ENCODE results near the gene NOXO1. TPM values are rescaled to one million over a fixed set of nuclear protein-coding genes. Genes with fewer than 3 reads are reported as not detected.

NOXO1 gene
- total and polyA plus RNA-seq, 9 of the 15 experiments (the other 6 are each of a cell fraction or from before 2014, with no cell fraction given), result not detected

DNA sequence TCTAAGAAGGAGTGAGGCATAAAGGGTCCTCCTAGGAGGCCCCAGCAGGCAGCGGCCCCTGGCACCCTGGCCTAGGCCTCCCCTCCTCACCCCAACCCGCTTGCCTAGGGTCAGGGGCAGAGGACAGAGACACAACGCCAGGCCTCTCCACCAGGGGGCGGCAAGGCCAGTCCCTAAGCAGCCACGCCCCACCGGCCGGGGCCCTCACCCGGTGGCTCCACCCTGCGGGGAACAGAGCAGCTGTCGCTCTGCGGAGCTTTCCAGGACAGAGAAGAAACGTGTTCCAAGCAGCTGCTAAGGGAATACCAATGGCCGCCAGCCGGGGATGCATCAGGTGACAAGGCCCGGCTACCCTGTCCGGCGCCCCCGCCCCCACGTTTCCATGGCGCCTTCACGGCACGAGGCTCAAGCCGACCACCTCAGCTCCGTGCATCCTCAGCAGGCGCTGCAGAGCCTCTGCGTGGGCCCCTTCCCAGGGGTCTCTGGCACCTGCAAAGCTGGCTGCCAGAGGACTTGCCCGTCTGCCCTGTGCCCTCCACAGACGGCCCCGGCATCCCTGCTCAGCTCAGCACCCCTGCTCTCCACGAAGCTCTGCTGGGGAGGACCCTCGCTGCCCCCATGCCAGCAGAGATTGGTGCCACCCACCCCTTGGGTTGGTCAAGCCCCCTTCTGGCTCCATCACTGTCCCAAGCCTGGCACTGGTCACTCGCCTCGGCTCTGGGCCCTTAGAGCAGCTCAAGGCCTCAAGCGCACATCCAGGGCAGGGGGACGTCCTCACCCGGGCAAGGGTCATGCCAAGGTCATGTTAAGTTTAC is 22.8 kb upstream of the NOXO1 start (continued):
- TF ChIP-seq, protein P1, sequence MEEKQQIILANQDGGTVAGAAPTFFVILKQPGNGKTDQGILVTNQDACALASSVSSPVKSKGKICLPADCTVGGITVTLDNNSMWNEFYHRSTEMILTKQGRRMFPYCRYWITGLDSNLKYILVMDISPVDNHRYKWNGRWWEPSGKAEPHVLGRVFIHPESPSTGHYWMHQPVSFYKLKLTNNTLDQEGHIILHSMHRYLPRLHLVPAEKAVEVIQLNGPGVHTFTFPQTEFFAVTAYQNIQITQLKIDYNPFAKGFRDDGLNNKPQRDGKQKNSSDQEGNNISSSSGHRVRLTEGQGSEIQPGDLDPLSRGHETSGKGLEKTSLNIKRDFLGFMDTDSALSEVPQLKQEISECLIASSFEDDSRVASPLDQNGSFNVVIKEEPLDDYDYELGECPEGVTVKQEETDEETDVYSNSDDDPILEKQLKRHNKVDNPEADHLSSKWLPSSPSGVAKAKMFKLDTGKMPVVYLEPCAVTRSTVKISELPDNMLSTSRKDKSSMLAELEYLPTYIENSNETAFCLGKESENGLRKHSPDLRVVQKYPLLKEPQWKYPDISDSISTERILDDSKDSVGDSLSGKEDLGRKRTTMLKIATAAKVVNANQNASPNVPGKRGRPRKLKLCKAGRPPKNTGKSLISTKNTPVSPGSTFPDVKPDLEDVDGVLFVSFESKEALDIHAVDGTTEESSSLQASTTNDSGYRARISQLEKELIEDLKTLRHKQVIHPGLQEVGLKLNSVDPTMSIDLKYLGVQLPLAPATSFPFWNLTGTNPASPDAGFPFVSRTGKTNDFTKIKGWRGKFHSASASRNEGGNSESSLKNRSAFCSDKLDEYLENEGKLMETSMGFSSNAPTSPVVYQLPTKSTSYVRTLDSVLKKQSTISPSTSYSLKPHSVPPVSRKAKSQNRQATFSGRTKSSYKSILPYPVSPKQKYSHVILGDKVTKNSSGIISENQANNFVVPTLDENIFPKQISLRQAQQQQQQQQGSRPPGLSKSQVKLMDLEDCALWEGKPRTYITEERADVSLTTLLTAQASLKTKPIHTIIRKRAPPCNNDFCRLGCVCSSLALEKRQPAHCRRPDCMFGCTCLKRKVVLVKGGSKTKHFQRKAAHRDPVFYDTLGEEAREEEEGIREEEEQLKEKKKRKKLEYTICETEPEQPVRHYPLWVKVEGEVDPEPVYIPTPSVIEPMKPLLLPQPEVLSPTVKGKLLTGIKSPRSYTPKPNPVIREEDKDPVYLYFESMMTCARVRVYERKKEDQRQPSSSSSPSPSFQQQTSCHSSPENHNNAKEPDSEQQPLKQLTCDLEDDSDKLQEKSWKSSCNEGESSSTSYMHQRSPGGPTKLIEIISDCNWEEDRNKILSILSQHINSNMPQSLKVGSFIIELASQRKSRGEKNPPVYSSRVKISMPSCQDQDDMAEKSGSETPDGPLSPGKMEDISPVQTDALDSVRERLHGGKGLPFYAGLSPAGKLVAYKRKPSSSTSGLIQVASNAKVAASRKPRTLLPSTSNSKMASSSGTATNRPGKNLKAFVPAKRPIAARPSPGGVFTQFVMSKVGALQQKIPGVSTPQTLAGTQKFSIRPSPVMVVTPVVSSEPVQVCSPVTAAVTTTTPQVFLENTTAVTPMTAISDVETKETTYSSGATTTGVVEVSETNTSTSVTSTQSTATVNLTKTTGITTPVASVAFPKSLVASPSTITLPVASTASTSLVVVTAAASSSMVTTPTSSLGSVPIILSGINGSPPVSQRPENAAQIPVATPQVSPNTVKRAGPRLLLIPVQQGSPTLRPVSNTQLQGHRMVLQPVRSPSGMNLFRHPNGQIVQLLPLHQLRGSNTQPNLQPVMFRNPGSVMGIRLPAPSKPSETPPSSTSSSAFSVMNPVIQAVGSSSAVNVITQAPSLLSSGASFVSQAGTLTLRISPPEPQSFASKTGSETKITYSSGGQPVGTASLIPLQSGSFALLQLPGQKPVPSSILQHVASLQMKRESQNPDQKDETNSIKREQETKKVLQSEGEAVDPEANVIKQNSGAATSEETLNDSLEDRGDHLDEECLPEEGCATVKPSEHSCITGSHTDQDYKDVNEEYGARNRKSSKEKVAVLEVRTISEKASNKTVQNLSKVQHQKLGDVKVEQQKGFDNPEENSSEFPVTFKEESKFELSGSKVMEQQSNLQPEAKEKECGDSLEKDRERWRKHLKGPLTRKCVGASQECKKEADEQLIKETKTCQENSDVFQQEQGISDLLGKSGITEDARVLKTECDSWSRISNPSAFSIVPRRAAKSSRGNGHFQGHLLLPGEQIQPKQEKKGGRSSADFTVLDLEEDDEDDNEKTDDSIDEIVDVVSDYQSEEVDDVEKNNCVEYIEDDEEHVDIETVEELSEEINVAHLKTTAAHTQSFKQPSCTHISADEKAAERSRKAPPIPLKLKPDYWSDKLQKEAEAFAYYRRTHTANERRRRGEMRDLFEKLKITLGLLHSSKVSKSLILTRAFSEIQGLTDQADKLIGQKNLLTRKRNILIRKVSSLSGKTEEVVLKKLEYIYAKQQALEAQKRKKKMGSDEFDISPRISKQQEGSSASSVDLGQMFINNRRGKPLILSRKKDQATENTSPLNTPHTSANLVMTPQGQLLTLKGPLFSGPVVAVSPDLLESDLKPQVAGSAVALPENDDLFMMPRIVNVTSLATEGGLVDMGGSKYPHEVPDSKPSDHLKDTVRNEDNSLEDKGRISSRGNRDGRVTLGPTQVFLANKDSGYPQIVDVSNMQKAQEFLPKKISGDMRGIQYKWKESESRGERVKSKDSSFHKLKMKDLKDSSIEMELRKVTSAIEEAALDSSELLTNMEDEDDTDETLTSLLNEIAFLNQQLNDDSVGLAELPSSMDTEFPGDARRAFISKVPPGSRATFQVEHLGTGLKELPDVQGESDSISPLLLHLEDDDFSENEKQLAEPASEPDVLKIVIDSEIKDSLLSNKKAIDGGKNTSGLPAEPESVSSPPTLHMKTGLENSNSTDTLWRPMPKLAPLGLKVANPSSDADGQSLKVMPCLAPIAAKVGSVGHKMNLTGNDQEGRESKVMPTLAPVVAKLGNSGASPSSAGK (IDR thresholded peaks at IDR 0.05), result no peak
- peak in 1 of 2 experiments; percentile 33; a peak in 1 of 4 replicates for TF ChIP-seq ARNT (IDR thresholded peaks at IDR 0.05)
- peak; percentile 76; the same call in 1 of the 2 replicates for TF ChIP-seq ESRRA (IDR thresholded peaks at IDR 0.05; ENCODE audit: borderline replicate concordance, low read depth)
- peak; percentile 98 for TF ChIP-seq TFAP4 (CRISPR knock-in tag; IDR thresholded peaks at IDR 0.05; ENCODE audit: borderline replicate concordance)
- peak; percentile 65; the same call in 1 of the 2 replicates for TF ChIP-seq FOXK1 (CRISPR knock-in tag; IDR thresholded peaks at IDR 0.05; ENCODE audit: borderline replicate concordance)
- TF ChIP-seq CTCFL (IDR thresholded peaks at IDR 0.05; ENCODE audit: borderline replicate concordance, insufficient read depth, low read depth, low read length, poor library complexity, severe bottlenecking), result peak; percentile 100
- TF ChIP-seq RFX7 (CRISPR knock-in tag; IDR thresholded peaks at IDR 0.05), result no peak
- TF ChIP-seq GATA2 (CRISPR knock-in tag; IDR thresholded peaks at IDR 0.05), result no peak

Data from K562 (cell line).